ENCODE measurements around the gene CIRBP. TPM values are rescaled to one million over a fixed set of nuclear protein-coding genes. Genes with fewer than 3 reads are reported as not detected.

The CIRBP gene
- total and polyA plus RNA-seq, 2 of the 13 experiments (the other 11 are each of a cell fraction or from before 2014, with no cell fraction given), result 133 to 140 TPM

DNA sequence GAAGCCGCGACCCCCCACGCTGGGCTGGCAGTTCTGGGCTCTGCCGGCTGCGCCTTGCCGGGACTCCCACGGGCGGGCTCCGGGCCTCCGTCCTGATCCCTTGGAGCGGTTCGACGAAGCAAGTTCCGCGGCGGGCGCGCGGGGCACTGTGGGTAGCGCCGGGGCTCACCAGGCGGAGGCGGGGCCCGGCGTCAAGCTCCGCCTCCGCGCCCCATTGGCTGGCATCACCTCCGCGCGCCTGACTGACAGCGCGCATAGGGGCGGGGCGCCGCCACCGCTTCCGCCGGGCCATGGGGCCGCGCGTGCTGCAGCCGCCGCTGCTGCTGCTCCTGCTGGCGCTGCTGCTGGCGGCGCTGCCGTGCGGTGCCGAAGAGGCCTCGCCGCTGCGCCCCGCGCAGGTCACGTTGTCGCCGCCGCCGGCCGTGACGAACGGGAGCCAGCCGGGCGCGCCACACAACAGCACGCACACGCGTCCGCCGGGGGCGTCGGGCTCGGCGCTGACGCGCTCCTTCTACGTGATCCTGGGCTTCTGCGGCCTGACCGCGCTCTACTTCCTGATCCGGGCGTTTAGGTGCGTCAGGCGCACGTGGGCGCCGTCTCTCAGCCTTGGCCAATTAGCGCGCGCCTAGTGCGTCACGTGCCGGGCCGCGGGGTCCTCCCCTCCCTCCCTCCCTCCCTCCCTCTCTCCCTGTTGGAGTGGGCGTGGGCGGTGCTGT, 6.3 kb downstream of the CIRBP start, which contains the start of gene FAM174C (continued):
- TF ChIP-seq ZNF234 (CRISPR knock-in tag; conservative IDR thresholded peaks at IDR 0.05) (no peak), ZBTB1 (CRISPR knock-in tag; IDR thresholded peaks at IDR 0.05; ENCODE audit: borderline replicate concordance) (no peak), HOXA9 (CRISPR knock-in tag; IDR thresholded peaks at IDR 0.05; ENCODE audit: borderline replicate concordance) (no peak; the same call in 1 of the 2 replicates), HOXD1 (CRISPR knock-in tag; IDR thresholded peaks at IDR 0.05) (no peak; the same call in 1 of the 2 replicates), ZNF431 (CRISPR knock-in tag; IDR thresholded peaks at IDR 0.05; ENCODE audit: borderline replicate concordance, low read depth) (peak; percentile 89), RBAK (CRISPR knock-in tag; IDR thresholded peaks at IDR 0.05) (no peak), HNF4A (CRISPR knock-in tag; IDR thresholded peaks at IDR 0.05) (no peak), ZNF781 (CRISPR knock-in tag; IDR thresholded peaks at IDR 0.05; ENCODE audit: borderline replicate concordance, not compliant biosample characterization) (no peak), GPN1 (CRISPR knock-in tag; IDR thresholded peaks at IDR 0.05; ENCODE audit: borderline replicate concordance) (no peak), NFKBIZ (CRISPR knock-in tag; IDR thresholded peaks at IDR 0.05) (no peak), DNMT1 (CRISPR knock-in tag; IDR thresholded peaks at IDR 0.05) (no peak), FOXJ3 (CRISPR knock-in tag; IDR thresholded peaks at IDR 0.05; ENCODE audit: borderline replicate concordance) (no peak), PAF1 (CRISPR knock-in tag; IDR thresholded peaks at IDR 0.05) (peak; percentile 85), MIER3 (CRISPR knock-in tag; IDR thresholded peaks at IDR 0.05; ENCODE audit: borderline replicate concordance) (no peak; the same call in 1 of the 2 replicates), ZNF652 (CRISPR knock-in tag; IDR thresholded peaks at IDR 0.05; ENCODE audit: borderline replicate concordance, low read depth) (no peak), ZNF460 (CRISPR knock-in tag; IDR thresholded peaks at IDR 0.05; ENCODE audit: borderline replicate concordance) (no peak), AHR (CRISPR knock-in tag; IDR thresholded peaks at IDR 0.05) (no peak; the same call in 1 of the 2 replicates), MATR3 (CRISPR knock-in tag; IDR thresholded peaks at IDR 0.05) (no peak), ZNF792 (CRISPR knock-in tag; IDR thresholded peaks at IDR 0.05) (no peak), MTF2 (CRISPR knock-in tag; IDR thresholded peaks at IDR 0.05; ENCODE audit: borderline replicate concordance) (no peak), ZBTB7B (CRISPR knock-in tag; IDR thresholded peaks at IDR 0.05) (no peak)
- TF ChIP-seq, protein P1, sequence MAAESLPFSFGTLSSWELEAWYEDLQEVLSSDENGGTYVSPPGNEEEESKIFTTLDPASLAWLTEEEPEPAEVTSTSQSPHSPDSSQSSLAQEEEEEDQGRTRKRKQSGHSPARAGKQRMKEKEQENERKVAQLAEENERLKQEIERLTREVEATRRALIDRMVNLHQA (CRISPR knock-in tag; IDR thresholded peaks at IDR 0.05), result no peak
- TF ChIP-seq, protein P2, sequence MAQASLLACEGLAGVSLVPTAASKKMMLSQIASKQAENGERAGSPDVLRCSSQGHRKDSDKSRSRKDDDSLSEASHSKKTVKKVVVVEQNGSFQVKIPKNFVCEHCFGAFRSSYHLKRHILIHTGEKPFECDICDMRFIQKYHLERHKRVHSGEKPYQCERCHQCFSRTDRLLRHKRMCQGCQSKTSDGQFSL (CRISPR knock-in tag; IDR thresholded peaks at IDR 0.05), result no peak
- TF ChIP-seq, protein P3, sequence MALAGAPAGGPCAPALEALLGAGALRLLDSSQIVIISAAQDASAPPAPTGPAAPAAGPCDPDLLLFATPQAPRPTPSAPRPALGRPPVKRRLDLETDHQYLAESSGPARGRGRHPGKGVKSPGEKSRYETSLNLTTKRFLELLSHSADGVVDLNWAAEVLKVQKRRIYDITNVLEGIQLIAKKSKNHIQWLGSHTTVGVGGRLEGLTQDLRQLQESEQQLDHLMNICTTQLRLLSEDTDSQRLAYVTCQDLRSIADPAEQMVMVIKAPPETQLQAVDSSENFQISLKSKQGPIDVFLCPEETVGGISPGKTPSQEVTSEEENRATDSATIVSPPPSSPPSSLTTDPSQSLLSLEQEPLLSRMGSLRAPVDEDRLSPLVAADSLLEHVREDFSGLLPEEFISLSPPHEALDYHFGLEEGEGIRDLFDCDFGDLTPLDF (CRISPR knock-in tag; IDR thresholded peaks at IDR 0.05), result no peak
- TF ChIP-seq, protein P4, sequence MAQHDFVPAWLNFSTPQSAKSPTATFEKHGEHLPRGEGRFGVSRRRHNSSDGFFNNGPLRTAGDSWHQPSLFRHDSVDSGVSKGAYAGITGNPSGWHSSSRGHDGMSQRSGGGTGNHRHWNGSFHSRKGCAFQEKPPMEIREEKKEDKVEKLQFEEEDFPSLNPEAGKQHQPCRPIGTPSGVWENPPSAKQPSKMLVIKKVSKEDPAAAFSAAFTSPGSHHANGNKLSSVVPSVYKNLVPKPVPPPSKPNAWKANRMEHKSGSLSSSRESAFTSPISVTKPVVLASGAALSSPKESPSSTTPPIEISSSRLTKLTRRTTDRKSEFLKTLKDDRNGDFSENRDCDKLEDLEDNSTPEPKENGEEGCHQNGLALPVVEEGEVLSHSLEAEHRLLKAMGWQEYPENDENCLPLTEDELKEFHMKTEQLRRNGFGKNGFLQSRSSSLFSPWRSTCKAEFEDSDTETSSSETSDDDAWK (CRISPR knock-in tag; IDR thresholded peaks at IDR 0.05), result no peak
- TF ChIP-seq, protein P5, sequence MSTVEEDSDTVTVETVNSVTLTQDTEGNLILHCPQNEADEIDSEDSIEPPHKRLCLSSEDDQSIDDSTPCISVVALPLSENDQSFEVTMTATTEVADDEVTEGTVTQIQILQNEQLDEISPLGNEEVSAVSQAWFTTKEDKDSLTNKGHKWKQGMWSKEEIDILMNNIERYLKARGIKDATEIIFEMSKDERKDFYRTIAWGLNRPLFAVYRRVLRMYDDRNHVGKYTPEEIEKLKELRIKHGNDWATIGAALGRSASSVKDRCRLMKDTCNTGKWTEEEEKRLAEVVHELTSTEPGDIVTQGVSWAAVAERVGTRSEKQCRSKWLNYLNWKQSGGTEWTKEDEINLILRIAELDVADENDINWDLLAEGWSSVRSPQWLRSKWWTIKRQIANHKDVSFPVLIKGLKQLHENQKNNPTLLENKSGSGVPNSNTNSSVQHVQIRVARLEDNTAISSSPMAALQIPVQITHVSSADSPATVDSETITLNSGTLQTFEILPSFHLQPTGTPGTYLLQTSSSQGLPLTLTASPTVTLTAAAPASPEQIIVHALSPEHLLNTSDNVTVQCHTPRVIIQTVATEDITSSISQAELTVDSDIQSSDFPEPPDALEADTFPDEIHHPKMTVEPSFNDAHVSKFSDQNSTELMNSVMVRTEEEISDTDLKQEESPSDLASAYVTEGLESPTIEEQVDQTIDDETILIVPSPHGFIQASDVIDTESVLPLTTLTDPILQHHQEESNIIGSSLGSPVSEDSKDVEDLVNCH (CRISPR knock-in tag; IDR thresholded peaks at IDR 0.05), result peak; percentile 98; the same call in 1 of the 2 replicates

All from HepG2 (cell line).